Dermis blood vessel endothelial cell (primary cell): Measurements from ENCODE around the gene OR2A2. TPM values are rescaled to one million over a fixed set of nuclear protein-coding genes. Genes with fewer than 3 reads are reported as not detected.

Experiments used
- DNase-seq: peaks from one replicate; pipeline ENCODE4 v3.0.0; 2010
- total RNA-seq: library from RNA; depleted of rRNA; stranded (reverse); fragments of >200 nt; gene quantifications from 2 replicates; pipeline ENCODE4 v1.2.3, GENCODE V29; 2014

OR2A2 gene
- total RNA-seq, 1 donor from 2014 or later: not detected

GRCh38 chr7:144142187-144142586 is 32.8 kb downstream of the OR2A2 start:
- no peak for DNase-seq

- no peak for DNase-seq
Measured at GRCh38 chr7:144144426-144144825, 35.0 kb downstream of the OR2A2 start.

- no peak for DNase-seq
Measured at GRCh38 chr7:144148224-144148827, 38.9 kb downstream of the OR2A2 start.

- DNase-seq: no peak
Measured at GRCh38 chr7:144158861-144159260, 49.5 kb downstream of the OR2A2 start.

Other genes with a start within 250 kb of the OR2A2 start
- gene TCAF1, start 207.4 kb upstream of the OR2A2 start, total RNA-seq: 59.4 and 75.6 TPM in 2 replicates
- gene OR2F2, start 174.3 kb upstream of the OR2A2 start, total RNA-seq: not detected in 2 replicates
- gene OR2F1, start 154.7 kb upstream of the OR2A2 start, total RNA-seq: not detected in 2 replicates
- gene OR6B1, start 109.3 kb upstream of the OR2A2 start, total RNA-seq: not detected in 2 replicates
- not detected in 2 replicates for gene OR2A5, start 60.6 kb upstream of the OR2A2 start, total RNA-seq
- not detected in 2 replicates for gene OR2A25, start 39.8 kb upstream of the OR2A2 start, total RNA-seq
- not detected in 2 replicates for gene OR2A12, start 23.3 kb upstream of the OR2A2 start, total RNA-seq
- not detected in 2 replicates for gene OR2A14, start 13.6 kb downstream of the OR2A2 start, total RNA-seq
- 0.17 TPM in 1 of 2 replicates, not detected in the other for gene CTAGE4, start 73.9 kb downstream of the OR2A2 start, total RNA-seq
- gene ARHGEF35, start 86.2 kb downstream of the OR2A2 start, total RNA-seq: under 0.01 and 0.23 TPM in 2 replicates
- gene OR2A42, start 130.0 kb downstream of the OR2A2 start, total RNA-seq: not detected in 2 replicates
- gene OR2A7, start 155.2 kb downstream of the OR2A2 start, total RNA-seq: 0.05 TPM in 1 of 2 replicates, not detected in the other
- 0.14 TPM in 1 of 2 replicates, not detected in the other for gene CTAGE8, start 159.7 kb downstream of the OR2A2 start, total RNA-seq
- gene OR2A1, start 202.8 kb downstream of the OR2A2 start, total RNA-seq: not detected in 2 replicates
- gene ARHGEF5, start 245.8 kb downstream of the OR2A2 start, total RNA-seq: 0.17 and 0.28 TPM in 2 replicates